ENCODE measurements around the gene POU2F1.

DNA sequence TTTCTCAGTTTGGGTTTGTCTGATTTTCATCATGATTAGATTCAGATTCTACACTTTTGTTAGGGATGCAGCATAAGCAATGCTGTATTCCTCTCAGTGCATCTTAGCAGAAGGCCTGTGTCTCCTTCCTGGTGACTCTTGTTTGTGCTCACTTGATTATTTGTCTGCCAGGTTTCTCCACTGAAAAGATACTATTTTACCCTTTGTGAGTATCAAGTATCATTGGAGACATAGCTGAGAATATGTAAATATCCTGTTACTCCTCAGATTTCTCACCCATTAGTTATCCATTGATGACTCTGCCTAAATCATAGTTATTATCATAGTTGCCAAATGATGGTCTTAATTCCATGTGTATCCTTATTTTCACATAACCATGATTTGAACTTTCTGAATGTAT, 148.5 kb downstream of the POU2F1 start:
- TF ChIP-seq, protein P1, sequence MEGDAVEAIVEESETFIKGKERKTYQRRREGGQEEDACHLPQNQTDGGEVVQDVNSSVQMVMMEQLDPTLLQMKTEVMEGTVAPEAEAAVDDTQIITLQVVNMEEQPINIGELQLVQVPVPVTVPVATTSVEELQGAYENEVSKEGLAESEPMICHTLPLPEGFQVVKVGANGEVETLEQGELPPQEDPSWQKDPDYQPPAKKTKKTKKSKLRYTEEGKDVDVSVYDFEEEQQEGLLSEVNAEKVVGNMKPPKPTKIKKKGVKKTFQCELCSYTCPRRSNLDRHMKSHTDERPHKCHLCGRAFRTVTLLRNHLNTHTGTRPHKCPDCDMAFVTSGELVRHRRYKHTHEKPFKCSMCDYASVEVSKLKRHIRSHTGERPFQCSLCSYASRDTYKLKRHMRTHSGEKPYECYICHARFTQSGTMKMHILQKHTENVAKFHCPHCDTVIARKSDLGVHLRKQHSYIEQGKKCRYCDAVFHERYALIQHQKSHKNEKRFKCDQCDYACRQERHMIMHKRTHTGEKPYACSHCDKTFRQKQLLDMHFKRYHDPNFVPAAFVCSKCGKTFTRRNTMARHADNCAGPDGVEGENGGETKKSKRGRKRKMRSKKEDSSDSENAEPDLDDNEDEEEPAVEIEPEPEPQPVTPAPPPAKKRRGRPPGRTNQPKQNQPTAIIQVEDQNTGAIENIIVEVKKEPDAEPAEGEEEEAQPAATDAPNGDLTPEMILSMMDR (IDR thresholded peaks at IDR 0.05) = no peak
- TF ChIP-seq, protein P2, sequence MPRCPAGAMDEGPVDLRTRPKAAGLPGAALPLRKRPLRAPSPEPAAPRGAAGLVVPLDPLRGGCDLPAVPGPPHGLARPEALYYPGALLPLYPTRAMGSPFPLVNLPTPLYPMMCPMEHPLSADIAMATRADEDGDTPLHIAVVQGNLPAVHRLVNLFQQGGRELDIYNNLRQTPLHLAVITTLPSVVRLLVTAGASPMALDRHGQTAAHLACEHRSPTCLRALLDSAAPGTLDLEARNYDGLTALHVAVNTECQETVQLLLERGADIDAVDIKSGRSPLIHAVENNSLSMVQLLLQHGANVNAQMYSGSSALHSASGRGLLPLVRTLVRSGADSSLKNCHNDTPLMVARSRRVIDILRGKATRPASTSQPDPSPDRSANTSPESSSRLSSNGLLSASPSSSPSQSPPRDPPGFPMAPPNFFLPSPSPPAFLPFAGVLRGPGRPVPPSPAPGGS (IDR thresholded peaks at IDR 0.05) = no peak
- TF ChIP-seq POLR2A (IDR thresholded peaks at IDR 0.05; ENCODE audit: low read length) = no peak

All from A549 (cell line).